ENCODE results near the gene PDE6B. TPM values are rescaled to one million over a fixed set of nuclear protein-coding genes. Genes with fewer than 3 reads are reported as not detected.

The PDE6B gene
- polyA plus RNA-seq, 1 experiment: 0.64 TPM

GRCh38 chr4:650951-651883 is 25.8 kb downstream of the PDE6B start:
- CTCF ChIA-PET: no interaction called here
- peaks cover 79% of the 10 kb centered on the region for H3K9me3 ChIP-seq (ENCODE audit: control insufficient read depth, insufficient read depth, low read length)
- H3K27ac ChIP-seq (ENCODE audit: low read depth, low read length): no peak overlapping the region
- peaks cover 14% of the 10 kb centered on the region for H3K27me3 ChIP-seq (ENCODE audit: control insufficient read depth, insufficient read depth, low read length)
- no peak for DNase-seq (ENCODE audit: low read depth, low spot score)
- POLR2A ChIA-PET: no interaction called here
- H3K4me3 ChIP-seq (ENCODE audit: low read depth, low read length): no peak overlapping the region
- TF ChIP-seq CTCF (IDR thresholded peaks at IDR 0.05; ENCODE audit: low read depth, low read length): no peak

- peaks cover 78% of the 10 kb centered on the region for H3K9me3 ChIP-seq (ENCODE audit: control insufficient read depth, insufficient read depth, low read length)
- no peak overlapping the region for H3K27ac ChIP-seq (ENCODE audit: low read depth, low read length)
- POLR2A ChIA-PET: no interaction called here
- no peak for TF ChIP-seq CTCF (IDR thresholded peaks at IDR 0.05; ENCODE audit: low read depth, low read length)
- DNase-seq (ENCODE audit: low read depth, low spot score): no peak
- peaks cover 14% of the 10 kb centered on the region for H3K27me3 ChIP-seq (ENCODE audit: control insufficient read depth, insufficient read depth, low read length)
- CTCF ChIA-PET: no interaction called here
- no peak overlapping the region for H3K4me3 ChIP-seq (ENCODE audit: low read depth, low read length)
These were observed 26.7 kb downstream of the PDE6B start for GRCh38 chr4:651884-652642.

- Histone ChIP-seq H3K27me3 (ENCODE audit: control insufficient read depth, insufficient read depth, low read length) (peaks cover 14% of the 10 kb centered on the region), H3K9me3 (ENCODE audit: control insufficient read depth, insufficient read depth, low read length) (peaks cover 83% of the 10 kb centered on the region), H3K4me3 (ENCODE audit: low read depth, low read length) (no peak overlapping the region), H3K27ac (ENCODE audit: low read depth, low read length) (no peak overlapping the region)
- DNase-seq (ENCODE audit: low read depth, low spot score): no peak
- ChIA-PET CTCF (no interaction called here), POLR2A (no interaction called here)
- no peak for TF ChIP-seq CTCF (IDR thresholded peaks at IDR 0.05; ENCODE audit: low read depth, low read length)
These were observed 27.9 kb downstream of the PDE6B start for GRCh38 chr4:653080-653821.

GRCh38 chr4:653831-654502 is 28.6 kb downstream of the PDE6B start:
- H3K4me3 ChIP-seq (ENCODE audit: low read depth, low read length): no peak overlapping the region
- H3K9me3 ChIP-seq (ENCODE audit: control insufficient read depth, insufficient read depth, low read length): peaks cover 83% of the 10 kb centered on the region
- DNase-seq (ENCODE audit: low read depth, low spot score): no peak
- no peak for TF ChIP-seq CTCF (IDR thresholded peaks at IDR 0.05; ENCODE audit: low read depth, low read length)
- CTCF ChIA-PET: no interaction called here
- peaks cover 14% of the 10 kb centered on the region for H3K27me3 ChIP-seq (ENCODE audit: control insufficient read depth, insufficient read depth, low read length)
- H3K27ac ChIP-seq (ENCODE audit: low read depth, low read length): no peak overlapping the region
- POLR2A ChIA-PET: no interaction called here

Measured in AG04450 (cell line).